Activated CD8-positive, alpha-beta memory T cell treated with anti-CD3 and anti-CD28 coated beads for 24 hours (primary cell): ENCODE measurements around the gene STAMBP.
A peak's percentile ranks its signal among the peaks of the same experiment; 100 is the strongest.
"Not testable (repeated sequence)": the region's sequence is repeated elsewhere in the genome, so short reads cannot be mapped to it uniquely, and the experiment has no call there.

ENCODE experiments used
- DNase-seq: peaks from one replicate; pipeline ENCODE4 v3.0.0-alpha.2; 2020

Gene STAMBP

GRCh38 chr2:73888388-73888787, 59.6 kb downstream of the STAMBP start:
- DNase-seq, result no peak

GRCh38 chr2:73889206-73889605, 60.4 kb downstream of the STAMBP start:
- DNase-seq, result no peak

GRCh38 chr2:73890301-73891092, 61.7 kb downstream of the STAMBP start:
- no peak for DNase-seq

- no peak for DNase-seq
Observed at GRCh38 chr2:73891276-73891901, 62.6 kb downstream of the STAMBP start.

- DNase-seq, result no peak
Observed at GRCh38 chr2:73892631-73893329, 64.0 kb downstream of the STAMBP start, which contains the start of gene ACTG2. Gene ACTG2, plus strand, starts transcription at chr2:73893008. Its CDS starts 8,304 bp downstream, at chr2:73901312.

GRCh38 chr2:73893764-73894474, 65.2 kb downstream of the STAMBP start:
- DNase-seq, result no peak

- DNase-seq, result no peak
Observed at GRCh38 chr2:73894475-73894850, 65.7 kb downstream of the STAMBP start.

GRCh38 chr2:73894877-73895276, 66.1 kb downstream of the STAMBP start:
- no peak for DNase-seq

GRCh38 chr2:73895473-73895872, 66.7 kb downstream of the STAMBP start:
- DNase-seq, result no peak

- peak; percentile 67 for DNase-seq
Observed at GRCh38 chr2:73896362-73897239, 67.8 kb downstream of the STAMBP start.

- no peak for DNase-seq
Observed at GRCh38 chr2:73897240-73897583, 68.5 kb downstream of the STAMBP start.

- DNase-seq, result no peak
Observed at GRCh38 chr2:73897934-73898333, 69.2 kb downstream of the STAMBP start.

- DNase-seq, result no peak
Observed at GRCh38 chr2:73899801-73900336, 71.1 kb downstream of the STAMBP start.

GRCh38 chr2:73901143-73901542, 72.4 kb downstream of the STAMBP start:
- DNase-seq, result no peak

- no peak for DNase-seq
Observed at GRCh38 chr2:73902284-73902683, 73.5 kb downstream of the STAMBP start.

GRCh38 chr2:73903313-73903712, 74.6 kb downstream of the STAMBP start:
- DNase-seq, result no peak

GRCh38 chr2:73903949-73904613, 75.3 kb downstream of the STAMBP start:
- not testable (repeated sequence) for DNase-seq

GRCh38 chr2:73904952-73905351, 76.2 kb downstream of the STAMBP start:
- DNase-seq, result no peak

GRCh38 chr2:73906847-73907505, 78.2 kb downstream of the STAMBP start:
- no peak for DNase-seq

GRCh38 chr2:73907840-73908452, 79.2 kb downstream of the STAMBP start:
- DNase-seq, result peak; percentile 73
